Measurements from ENCODE around the gene PYGM. TPM values are rescaled to one million over a fixed set of nuclear protein-coding genes. Genes with fewer than 3 reads are reported as not detected.

The PYGM gene
- total RNA-seq, 1 experiment from 2014 or later: 3.6 TPM

DNA sequence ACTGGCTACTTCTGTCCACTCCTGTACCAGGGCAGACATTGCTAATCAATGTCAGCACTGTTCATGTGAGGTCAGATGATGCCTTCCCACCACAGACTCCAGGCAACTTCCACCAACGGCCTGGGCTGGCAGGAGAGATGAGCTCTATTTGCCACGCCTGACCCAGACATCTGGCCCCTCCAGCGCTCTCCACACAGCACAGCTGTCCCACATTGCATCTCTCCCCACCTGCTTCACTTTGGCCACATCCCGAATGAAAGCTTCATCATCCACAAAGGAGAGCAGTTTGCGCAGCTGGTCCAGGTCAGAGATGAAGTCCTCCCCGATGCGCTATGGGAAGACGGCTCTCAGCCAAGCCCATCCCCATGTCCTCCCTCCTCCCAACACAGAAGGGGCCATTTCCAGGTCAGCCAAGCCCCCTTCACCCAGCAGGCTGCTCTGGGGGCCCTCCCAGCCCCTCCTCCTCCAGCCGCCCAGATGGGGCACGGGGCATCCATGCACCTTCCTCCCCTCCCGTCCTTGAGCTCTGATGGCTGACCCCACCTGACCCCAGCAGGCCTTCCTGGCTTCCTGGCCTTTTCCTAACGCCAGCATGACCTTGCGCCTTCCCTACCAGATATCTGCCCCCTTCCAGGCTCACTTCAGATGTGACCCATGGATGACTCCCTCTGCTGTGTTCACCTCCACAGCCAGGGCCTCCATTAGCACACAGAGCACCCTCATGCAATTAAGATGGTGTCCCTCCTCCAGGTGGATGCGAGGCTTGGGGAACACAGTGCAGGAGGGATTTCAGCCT, 7.4 kb downstream of the PYGM start:
- Mint-ChIP-seq H3K27ac (no peak overlapping the region; a peak in 1 of 7 replicates), H3K27me3 (ENCODE audit: low read depth) (peaks cover 3% of the 10 kb centered on the region), H3K36me3 (ENCODE audit: insufficient read depth in 1 of 3, low read depth in 3 of 3) (peaks cover 0 to 11% (median 0%) of the 10 kb centered on the region in 3 experiments; a peak in 2 of 7 replicates), H3K4me3 (peak overlapping the region in 1 of 2 experiments; percentile 12; a peak in 2 of 5 replicates), H3K9me3 (no peaks in the 10 kb centered on the region), H3K4me1 (peaks cover 10 to 25% of the 10 kb centered on the region in 2 experiments)
- no peaks in the 10 kb centered on the region for H3K4me1 ChIP-seq (ENCODE audit: insufficient read depth, low read length)
- no peaks in the 10 kb centered on the region for H3K9me3 ChIP-seq (ENCODE audit: control insufficient read depth, low read depth, low read length)
- H3K23ac ChIP-seq (ENCODE audit: insufficient read length, low read depth, low read length): no peak overlapping the region
- no peak overlapping the region for H2AK5ac ChIP-seq (ENCODE audit: insufficient read length, low read length)
- H3K27me3 ChIP-seq (ENCODE audit: insufficient read depth, low read length): no peaks in the 10 kb centered on the region
- H4K8ac ChIP-seq (replicated peaks; ENCODE audit: insufficient read length, low read depth, low read length): no peak overlapping the region
- no peak overlapping the region for H3T11ph ChIP-seq (ENCODE audit: low read length)
- no peak overlapping the region for H2AFZ ChIP-seq (ENCODE audit: low read length)
- H4K91ac ChIP-seq (ENCODE audit: insufficient read length, low read depth, low read length): no peak overlapping the region
- H3K18ac ChIP-seq (ENCODE audit: insufficient read length, low read depth, low read length): no peak overlapping the region
- H2BK15ac ChIP-seq (ENCODE audit: low read depth, low read length): no peak overlapping the region
- H2BK20ac ChIP-seq (ENCODE audit: low read depth, low read length, poor library complexity, severe bottlenecking): no peak overlapping the region
- no peak overlapping the region for H3K4ac ChIP-seq (ENCODE audit: low read depth, low read length)
- no peaks in the 10 kb centered on the region for H4K20me1 ChIP-seq (ENCODE audit: control insufficient read depth, insufficient read depth, insufficient read length)
- H2BK120ac ChIP-seq (ENCODE audit: low read depth, low read length, poor library complexity, severe bottlenecking): no peak overlapping the region
- no peak overlapping the region for H2BK12ac ChIP-seq (ENCODE audit: insufficient read length, low read depth, low read length)
- H3K79me1 ChIP-seq (ENCODE audit: insufficient read depth, low read depth, low read length, poor library complexity, severe bottlenecking): no peaks in the 10 kb centered on the region
- no peaks in the 10 kb centered on the region for H3K23me2 ChIP-seq (ENCODE audit: insufficient read length, low read depth, low read length, poor library complexity, severe bottlenecking)
- H3K4me2 ChIP-seq (ENCODE audit: insufficient read depth, insufficient read length, low read length): no peak overlapping the region
- DNase-seq: no peak
- H3K14ac ChIP-seq (ENCODE audit: insufficient read depth, low read length): no peak overlapping the region
- WGBS (ENCODE audit: extremely low coverage, insufficient read length, low lambda C conversion rate): no CpG with 5 or more reads among the region's 14 CpGs
- no peak overlapping the region for H3K56ac ChIP-seq (ENCODE audit: insufficient read length, low read depth, low read length)
- H2BK5ac ChIP-seq (ENCODE audit: insufficient read length, low read length): no peak overlapping the region
- H3K79me2 ChIP-seq (ENCODE audit: insufficient read depth, low read length): no peaks in the 10 kb centered on the region
- no peak overlapping the region for H4K5ac ChIP-seq (ENCODE audit: insufficient read length, low read depth, low read length)
- no peak overlapping the region for H3K9ac ChIP-seq (ENCODE audit: extremely low read depth, insufficient read length, low read length)
- TF ChIP-seq, protein P1, sequence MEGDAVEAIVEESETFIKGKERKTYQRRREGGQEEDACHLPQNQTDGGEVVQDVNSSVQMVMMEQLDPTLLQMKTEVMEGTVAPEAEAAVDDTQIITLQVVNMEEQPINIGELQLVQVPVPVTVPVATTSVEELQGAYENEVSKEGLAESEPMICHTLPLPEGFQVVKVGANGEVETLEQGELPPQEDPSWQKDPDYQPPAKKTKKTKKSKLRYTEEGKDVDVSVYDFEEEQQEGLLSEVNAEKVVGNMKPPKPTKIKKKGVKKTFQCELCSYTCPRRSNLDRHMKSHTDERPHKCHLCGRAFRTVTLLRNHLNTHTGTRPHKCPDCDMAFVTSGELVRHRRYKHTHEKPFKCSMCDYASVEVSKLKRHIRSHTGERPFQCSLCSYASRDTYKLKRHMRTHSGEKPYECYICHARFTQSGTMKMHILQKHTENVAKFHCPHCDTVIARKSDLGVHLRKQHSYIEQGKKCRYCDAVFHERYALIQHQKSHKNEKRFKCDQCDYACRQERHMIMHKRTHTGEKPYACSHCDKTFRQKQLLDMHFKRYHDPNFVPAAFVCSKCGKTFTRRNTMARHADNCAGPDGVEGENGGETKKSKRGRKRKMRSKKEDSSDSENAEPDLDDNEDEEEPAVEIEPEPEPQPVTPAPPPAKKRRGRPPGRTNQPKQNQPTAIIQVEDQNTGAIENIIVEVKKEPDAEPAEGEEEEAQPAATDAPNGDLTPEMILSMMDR (conservative IDR thresholded peaks at IDR 0.05): no peak
- H3K27ac ChIP-seq (ENCODE audit: insufficient read length, low read depth, low read length): no peak overlapping the region

Data from H9 (cell line).